HepG2 (cell line): ENCODE measurements around the gene PDE4D. TPM values are rescaled to one million over a fixed set of nuclear protein-coding genes. Genes with fewer than 3 reads are reported as not detected.

ENCODE experiments used
- SOX6 ChIP-seq, 2 experiments: fragments of 450-650 bp in 1 of 2; sonication (generic) in 1 of 2; formaldehyde crosslinking in 1 of 2; IDR thresholded peaks; 2 replicates each; pipeline versions ENCODE4 v1.4.0 to v1.6.1; 2017 to 2020; ENCODE audit warnings: antibody characterized with exemption in 1 of 2, mild to moderate bottlenecking in 1 of 2, missing genetic modification reagents in 1 of 2
- ZMYM4 ChIP-seq: sonication (generic); formaldehyde crosslinking; IDR thresholded peaks from 2 replicates; pipeline ENCODE4 v1.8.1; 2023; ENCODE audit warnings: mild to moderate bottlenecking, missing genetic modification reagents
- polyA plus RNA-seq, 8 experiments: library from polyadenylated mRNA; depleted of rRNA in 3 of 8; stranded (reverse) in 7 of 8; unstranded in 1 of 8; fragments of >200 nt; fragmentation: Illumina TruSeq in 4 of 8; extraction: Trizol in 4 of 8; gene quantifications; 2 replicates each; pipeline versions ENCODE4 v1.2.1 to v1.2.3, GENCODE V29; 2011 to 2016; ENCODE audit warnings: low read depth in 4 of 8, missing spikeins in 1 of 8, mixed read lengths in 1 of 8; ENCODE audit not compliant: insufficient read depth in 1 of 8
- total RNA-seq, 5 experiments: library from RNA; depleted of rRNA; stranded (reverse); fragments of >200 nt; fragmentation: Illumina TruSeq; extraction: Trizol; gene quantifications; 2 replicates each; pipeline ENCODE4 v1.2.3, GENCODE V29; 2016; ENCODE audit warnings: low read depth in 1 of 5
- TF ChIP-seq, protein P1 (sequence below): IDR thresholded peaks from 2 replicates; pipeline ENCODE4 v1.4.0; 2020; ENCODE audit warnings: mild to moderate bottlenecking, missing genetic modification reagents
- TF ChIP-seq, protein P2 (sequence below): sonication (generic); formaldehyde crosslinking; IDR thresholded peaks from 2 replicates; pipeline ENCODE4 v1.5.1; 2020; ENCODE audit warnings: mild to moderate bottlenecking, missing genetic modification reagents, moderate library complexity
- TF ChIP-seq, protein P3 (sequence below): sonication (generic); formaldehyde crosslinking; IDR thresholded peaks from 2 replicates; pipeline ENCODE4 v1.4.0; 2020; ENCODE audit warnings: mild to moderate bottlenecking, missing genetic modification reagents
- TF ChIP-seq, protein P4 (sequence below): sonication (generic); formaldehyde crosslinking; IDR thresholded peaks from 2 replicates; pipeline ENCODE4 v1.4.0; 2020; ENCODE audit warnings: mild to moderate bottlenecking, missing genetic modification reagents

The PDE4D gene
- total and polyA plus RNA-seq, 2 of the 13 experiments (the other 11 are each of a cell fraction or from before 2014, with no cell fraction given), result 7.0 to 12.2 TPM

DNA sequence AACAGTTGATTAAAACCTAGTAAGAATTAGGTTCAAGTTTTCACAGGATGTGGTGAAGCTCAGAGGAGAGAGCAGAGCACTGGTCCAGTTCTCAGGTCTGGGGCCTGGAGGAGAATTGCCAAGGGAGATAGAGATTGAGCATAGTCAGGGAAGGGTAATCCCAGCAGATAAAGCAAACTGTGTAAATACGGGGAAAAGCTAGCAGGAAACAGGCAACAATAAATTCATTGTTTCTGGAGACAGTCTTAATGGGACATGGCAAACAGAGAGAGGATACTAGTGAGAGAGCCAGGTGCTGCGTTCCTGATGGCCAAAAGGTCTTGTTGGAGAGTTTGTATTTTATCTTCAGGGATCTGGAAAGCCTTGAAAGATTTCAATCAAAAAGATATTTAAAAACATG lies 333.0 kb downstream of the PDE4D start (continued):
- TF ChIP-seq, protein P1, sequence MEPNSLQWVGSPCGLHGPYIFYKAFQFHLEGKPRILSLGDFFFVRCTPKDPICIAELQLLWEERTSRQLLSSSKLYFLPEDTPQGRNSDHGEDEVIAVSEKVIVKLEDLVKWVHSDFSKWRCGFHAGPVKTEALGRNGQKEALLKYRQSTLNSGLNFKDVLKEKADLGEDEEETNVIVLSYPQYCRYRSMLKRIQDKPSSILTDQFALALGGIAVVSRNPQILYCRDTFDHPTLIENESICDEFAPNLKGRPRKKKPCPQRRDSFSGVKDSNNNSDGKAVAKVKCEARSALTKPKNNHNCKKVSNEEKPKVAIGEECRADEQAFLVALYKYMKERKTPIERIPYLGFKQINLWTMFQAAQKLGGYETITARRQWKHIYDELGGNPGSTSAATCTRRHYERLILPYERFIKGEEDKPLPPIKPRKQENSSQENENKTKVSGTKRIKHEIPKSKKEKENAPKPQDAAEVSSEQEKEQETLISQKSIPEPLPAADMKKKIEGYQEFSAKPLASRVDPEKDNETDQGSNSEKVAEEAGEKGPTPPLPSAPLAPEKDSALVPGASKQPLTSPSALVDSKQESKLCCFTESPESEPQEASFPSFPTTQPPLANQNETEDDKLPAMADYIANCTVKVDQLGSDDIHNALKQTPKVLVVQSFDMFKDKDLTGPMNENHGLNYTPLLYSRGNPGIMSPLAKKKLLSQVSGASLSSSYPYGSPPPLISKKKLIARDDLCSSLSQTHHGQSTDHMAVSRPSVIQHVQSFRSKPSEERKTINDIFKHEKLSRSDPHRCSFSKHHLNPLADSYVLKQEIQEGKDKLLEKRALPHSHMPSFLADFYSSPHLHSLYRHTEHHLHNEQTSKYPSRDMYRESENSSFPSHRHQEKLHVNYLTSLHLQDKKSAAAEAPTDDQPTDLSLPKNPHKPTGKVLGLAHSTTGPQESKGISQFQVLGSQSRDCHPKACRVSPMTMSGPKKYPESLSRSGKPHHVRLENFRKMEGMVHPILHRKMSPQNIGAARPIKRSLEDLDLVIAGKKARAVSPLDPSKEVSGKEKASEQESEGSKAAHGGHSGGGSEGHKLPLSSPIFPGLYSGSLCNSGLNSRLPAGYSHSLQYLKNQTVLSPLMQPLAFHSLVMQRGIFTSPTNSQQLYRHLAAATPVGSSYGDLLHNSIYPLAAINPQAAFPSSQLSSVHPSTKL, result peak; percentile 57; the same call in 1 of the 2 replicates
- no peak for TF ChIP-seq SOX6 (IDR thresholded peaks at IDR 0.05)
- TF ChIP-seq SOX6 (CRISPR knock-in tag; IDR thresholded peaks at IDR 0.05), result peak; percentile 55
- TF ChIP-seq, protein P2, sequence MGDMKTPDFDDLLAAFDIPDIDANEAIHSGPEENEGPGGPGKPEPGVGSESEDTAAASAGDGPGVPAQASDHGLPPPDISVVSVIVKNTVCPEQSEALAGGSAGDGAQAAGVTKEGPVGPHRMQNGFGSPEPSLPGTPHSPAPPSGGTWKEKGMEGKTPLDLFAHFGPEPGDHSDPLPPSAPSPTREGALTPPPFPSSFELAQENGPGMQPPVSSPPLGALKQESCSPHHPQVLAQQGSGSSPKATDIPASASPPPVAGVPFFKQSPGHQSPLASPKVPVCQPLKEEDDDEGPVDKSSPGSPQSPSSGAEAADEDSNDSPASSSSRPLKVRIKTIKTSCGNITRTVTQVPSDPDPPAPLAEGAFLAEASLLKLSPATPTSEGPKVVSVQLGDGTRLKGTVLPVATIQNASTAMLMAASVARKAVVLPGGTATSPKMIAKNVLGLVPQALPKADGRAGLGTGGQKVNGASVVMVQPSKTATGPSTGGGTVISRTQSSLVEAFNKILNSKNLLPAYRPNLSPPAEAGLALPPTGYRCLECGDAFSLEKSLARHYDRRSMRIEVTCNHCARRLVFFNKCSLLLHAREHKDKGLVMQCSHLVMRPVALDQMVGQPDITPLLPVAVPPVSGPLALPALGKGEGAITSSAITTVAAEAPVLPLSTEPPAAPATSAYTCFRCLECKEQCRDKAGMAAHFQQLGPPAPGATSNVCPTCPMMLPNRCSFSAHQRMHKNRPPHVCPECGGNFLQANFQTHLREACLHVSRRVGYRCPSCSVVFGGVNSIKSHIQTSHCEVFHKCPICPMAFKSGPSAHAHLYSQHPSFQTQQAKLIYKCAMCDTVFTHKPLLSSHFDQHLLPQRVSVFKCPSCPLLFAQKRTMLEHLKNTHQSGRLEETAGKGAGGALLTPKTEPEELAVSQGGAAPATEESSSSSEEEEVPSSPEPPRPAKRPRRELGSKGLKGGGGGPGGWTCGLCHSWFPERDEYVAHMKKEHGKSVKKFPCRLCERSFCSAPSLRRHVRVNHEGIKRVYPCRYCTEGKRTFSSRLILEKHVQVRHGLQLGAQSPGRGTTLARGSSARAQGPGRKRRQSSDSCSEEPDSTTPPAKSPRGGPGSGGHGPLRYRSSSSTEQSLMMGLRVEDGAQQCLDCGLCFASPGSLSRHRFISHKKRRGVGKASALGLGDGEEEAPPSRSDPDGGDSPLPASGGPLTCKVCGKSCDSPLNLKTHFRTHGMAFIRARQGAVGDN (CRISPR knock-in tag), result no peak
- TF ChIP-seq, protein P3, sequence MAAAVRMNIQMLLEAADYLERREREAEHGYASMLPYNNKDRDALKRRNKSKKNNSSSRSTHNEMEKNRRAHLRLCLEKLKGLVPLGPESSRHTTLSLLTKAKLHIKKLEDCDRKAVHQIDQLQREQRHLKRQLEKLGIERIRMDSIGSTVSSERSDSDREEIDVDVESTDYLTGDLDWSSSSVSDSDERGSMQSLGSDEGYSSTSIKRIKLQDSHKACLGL (CRISPR knock-in tag), result no peak
- TF ChIP-seq, protein P4, sequence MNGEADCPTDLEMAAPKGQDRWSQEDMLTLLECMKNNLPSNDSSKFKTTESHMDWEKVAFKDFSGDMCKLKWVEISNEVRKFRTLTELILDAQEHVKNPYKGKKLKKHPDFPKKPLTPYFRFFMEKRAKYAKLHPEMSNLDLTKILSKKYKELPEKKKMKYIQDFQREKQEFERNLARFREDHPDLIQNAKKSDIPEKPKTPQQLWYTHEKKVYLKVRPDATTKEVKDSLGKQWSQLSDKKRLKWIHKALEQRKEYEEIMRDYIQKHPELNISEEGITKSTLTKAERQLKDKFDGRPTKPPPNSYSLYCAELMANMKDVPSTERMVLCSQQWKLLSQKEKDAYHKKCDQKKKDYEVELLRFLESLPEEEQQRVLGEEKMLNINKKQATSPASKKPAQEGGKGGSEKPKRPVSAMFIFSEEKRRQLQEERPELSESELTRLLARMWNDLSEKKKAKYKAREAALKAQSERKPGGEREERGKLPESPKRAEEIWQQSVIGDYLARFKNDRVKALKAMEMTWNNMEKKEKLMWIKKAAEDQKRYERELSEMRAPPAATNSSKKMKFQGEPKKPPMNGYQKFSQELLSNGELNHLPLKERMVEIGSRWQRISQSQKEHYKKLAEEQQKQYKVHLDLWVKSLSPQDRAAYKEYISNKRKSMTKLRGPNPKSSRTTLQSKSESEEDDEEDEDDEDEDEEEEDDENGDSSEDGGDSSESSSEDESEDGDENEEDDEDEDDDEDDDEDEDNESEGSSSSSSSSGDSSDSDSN (CRISPR knock-in tag), result no peak
- TF ChIP-seq ZMYM4 (CRISPR knock-in tag), result 0 out of 2 replicates have a peak, but pooled peaks have one; percentile 20
